HepG2 (cell line): ENCODE results near the gene HORMAD2. TPM values are rescaled to one million over a fixed set of nuclear protein-coding genes. Genes with fewer than 3 reads are reported as not detected.

Source experiments
- E2F2 ChIP-seq: sonication (generic); formaldehyde crosslinking; IDR thresholded peaks from 2 replicates; pipeline ENCODE4 v1.4.0; 2020; ENCODE audit warnings: missing genetic modification reagents, borderline replicate concordance
- E2F5 ChIP-seq: sonication (generic); formaldehyde crosslinking; conservative IDR thresholded peaks from 2 replicates; pipeline ENCODE4 v1.4.0; 2020; ENCODE audit warnings: missing genetic modification reagents
- REPIN1 ChIP-seq: sonication (generic); formaldehyde crosslinking; IDR thresholded peaks from 2 replicates; pipeline ENCODE4 v1.8.0; 2022; ENCODE audit warnings: missing genetic modification reagents, low read depth, mild to moderate bottlenecking, borderline replicate concordance
- ZFP90 ChIP-seq: sonication (generic); formaldehyde crosslinking; IDR thresholded peaks from 2 replicates; pipeline ENCODE4 v1.8.0; 2022; ENCODE audit warnings: missing genetic modification reagents, mild to moderate bottlenecking, inconsistent platforms, borderline replicate concordance
- ZNF12 ChIP-seq: sonication (generic); formaldehyde crosslinking; IDR thresholded peaks from 2 replicates; pipeline ENCODE4 v1.5.0; 2020; ENCODE audit warnings: missing genetic modification reagents
- ZNF138 ChIP-seq: sonication (generic); formaldehyde crosslinking; IDR thresholded peaks from 2 replicates; pipeline ENCODE4 v1.5.0; 2020; ENCODE audit warnings: mild to moderate bottlenecking, low read depth, missing genetic modification reagents
- ZNF33A ChIP-seq: sonication (generic); formaldehyde crosslinking; IDR thresholded peaks from 2 replicates; pipeline ENCODE4 v1.5.1; 2020; ENCODE audit warnings: missing genetic modification reagents, mild to moderate bottlenecking, moderate library complexity, borderline replicate concordance
- polyA plus RNA-seq, 8 experiments: library from polyadenylated mRNA; depleted of rRNA in 3 of 8; stranded (reverse) in 7 of 8; unstranded in 1 of 8; fragments of >200 nt; fragmentation: Illumina TruSeq in 4 of 8; extraction: Trizol in 4 of 8; gene quantifications; 2 replicates each; pipeline versions ENCODE4 v1.2.1 to v1.2.3, GENCODE V29; 2011 to 2016; ENCODE audit warnings: low read depth in 4 of 8, missing spikeins in 1 of 8, mixed read lengths in 1 of 8; ENCODE audit not compliant: insufficient read depth in 1 of 8
- total RNA-seq, 5 experiments: library from RNA; depleted of rRNA; stranded (reverse); fragments of >200 nt; fragmentation: Illumina TruSeq; extraction: Trizol; gene quantifications; 2 replicates each; pipeline ENCODE4 v1.2.3, GENCODE V29; 2016; ENCODE audit warnings: low read depth in 1 of 5
- TF ChIP-seq, protein P1 (sequence below): sonication (generic); formaldehyde crosslinking; IDR thresholded peaks from 2 replicates; pipeline ENCODE4 v1.5.0; 2020; ENCODE audit warnings: missing genetic modification reagents
- TF ChIP-seq, protein P2 (sequence below): sonication (generic); formaldehyde crosslinking; IDR thresholded peaks from 2 replicates; pipeline ENCODE4 v1.4.0; 2020; ENCODE audit warnings: missing genetic modification reagents, borderline replicate concordance
- TF ChIP-seq, protein P3 (sequence below): sonication (generic); formaldehyde crosslinking; IDR thresholded peaks from 2 replicates; pipeline ENCODE4 v1.5.1; 2020; ENCODE audit warnings: mild to moderate bottlenecking, missing genetic modification reagents, borderline replicate concordance
- TF ChIP-seq, protein P4 (sequence below): sonication (generic); formaldehyde crosslinking; IDR thresholded peaks from 2 replicates; pipeline ENCODE4 v1.4.0; 2020; ENCODE audit warnings: missing genetic modification reagents

Gene HORMAD2
- total and polyA plus RNA-seq, 2 of the 13 experiments (the other 11 are each of a cell fraction or from before 2014, with no cell fraction given), result not detected

DNA sequence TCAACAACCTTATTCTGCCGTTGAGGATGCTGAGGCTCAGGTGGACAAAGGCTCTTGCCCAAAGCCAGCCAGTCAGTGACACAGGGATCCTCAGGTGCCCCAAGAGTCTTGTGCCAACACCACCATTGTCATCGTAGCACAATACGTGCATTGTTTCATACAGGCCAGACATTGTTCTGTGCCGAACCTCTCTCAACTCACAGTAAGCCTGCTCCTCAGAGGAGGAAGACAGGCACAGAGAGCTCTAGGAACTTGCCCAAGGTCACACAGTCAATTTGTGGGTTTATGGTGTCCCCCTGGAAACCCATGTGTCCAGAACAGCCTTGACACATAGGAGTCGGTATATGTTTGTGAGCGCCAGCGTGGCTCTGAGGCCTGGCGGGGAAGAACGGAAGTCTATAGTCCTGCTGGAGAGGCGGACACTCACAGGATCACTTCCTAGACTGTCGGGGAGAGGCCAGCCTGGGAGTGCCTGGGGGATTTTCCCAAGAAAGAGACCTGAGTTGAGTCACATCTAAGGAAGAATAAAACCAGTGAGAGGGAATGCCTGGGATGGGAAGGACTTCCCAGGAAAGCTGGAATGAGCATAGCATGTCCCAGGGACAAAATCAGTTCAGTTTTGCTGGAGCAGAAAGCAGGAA is 146.0 kb downstream of the HORMAD2 start (continued):
- TF ChIP-seq E2F5 (CRISPR knock-in tag), result no peak
- TF ChIP-seq, protein P1, sequence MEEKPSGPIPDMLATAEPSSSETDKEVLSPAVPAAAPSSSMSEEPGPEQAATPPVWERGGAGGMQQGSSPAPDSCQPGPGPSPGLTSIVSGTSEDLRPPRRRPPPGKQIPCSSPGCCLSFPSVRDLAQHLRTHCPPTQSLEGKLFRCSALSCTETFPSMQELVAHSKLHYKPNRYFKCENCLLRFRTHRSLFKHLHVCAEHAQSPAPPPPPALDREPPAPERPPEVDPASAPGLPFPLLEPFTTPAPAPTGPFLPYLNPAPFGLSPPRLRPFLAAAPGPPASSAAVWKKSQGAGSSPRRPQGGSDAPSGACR (CRISPR knock-in tag), result no peak
- TF ChIP-seq, protein P2, sequence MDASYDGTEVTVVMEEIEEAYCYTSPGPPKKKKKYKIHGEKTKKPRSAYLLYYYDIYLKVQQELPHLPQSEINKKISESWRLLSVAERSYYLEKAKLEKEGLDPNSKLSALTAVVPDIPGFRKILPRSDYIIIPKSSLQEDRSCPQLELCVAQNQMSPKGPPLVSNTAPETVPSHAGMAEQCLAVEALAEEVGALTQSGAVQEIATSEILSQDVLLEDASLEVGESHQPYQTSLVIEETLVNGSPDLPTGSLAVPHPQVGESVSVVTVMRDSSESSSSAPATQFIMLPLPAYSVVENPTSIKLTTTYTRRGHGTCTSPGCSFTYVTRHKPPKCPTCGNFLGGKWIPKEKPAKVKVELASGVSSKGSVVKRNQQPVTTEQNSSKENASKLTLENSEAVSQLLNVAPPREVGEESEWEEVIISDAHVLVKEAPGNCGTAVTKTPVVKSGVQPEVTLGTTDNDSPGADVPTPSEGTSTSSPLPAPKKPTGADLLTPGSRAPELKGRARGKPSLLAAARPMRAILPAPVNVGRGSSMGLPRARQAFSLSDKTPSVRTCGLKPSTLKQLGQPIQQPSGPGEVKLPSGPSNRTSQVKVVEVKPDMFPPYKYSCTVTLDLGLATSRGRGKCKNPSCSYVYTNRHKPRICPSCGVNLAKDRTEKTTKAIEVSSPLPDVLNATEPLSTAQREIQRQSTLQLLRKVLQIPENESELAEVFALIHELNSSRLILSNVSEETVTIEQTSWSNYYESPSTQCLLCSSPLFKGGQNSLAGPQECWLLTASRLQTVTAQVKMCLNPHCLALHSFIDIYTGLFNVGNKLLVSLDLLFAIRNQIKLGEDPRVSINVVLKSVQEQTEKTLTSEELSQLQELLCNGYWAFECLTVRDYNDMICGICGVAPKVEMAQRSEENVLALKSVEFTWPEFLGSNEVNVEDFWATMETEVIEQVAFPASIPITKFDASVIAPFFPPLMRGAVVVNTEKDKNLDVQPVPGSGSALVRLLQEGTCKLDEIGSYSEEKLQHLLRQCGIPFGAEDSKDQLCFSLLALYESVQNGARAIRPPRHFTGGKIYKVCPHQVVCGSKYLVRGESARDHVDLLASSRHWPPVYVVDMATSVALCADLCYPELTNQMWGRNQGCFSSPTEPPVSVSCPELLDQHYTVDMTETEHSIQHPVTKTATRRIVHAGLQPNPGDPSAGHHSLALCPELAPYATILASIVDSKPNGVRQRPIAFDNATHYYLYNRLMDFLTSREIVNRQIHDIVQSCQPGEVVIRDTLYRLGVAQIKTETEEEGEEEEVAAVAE (CRISPR knock-in tag), result no peak
- no peak for TF ChIP-seq REPIN1 (CRISPR knock-in tag)
- TF ChIP-seq, protein P3, sequence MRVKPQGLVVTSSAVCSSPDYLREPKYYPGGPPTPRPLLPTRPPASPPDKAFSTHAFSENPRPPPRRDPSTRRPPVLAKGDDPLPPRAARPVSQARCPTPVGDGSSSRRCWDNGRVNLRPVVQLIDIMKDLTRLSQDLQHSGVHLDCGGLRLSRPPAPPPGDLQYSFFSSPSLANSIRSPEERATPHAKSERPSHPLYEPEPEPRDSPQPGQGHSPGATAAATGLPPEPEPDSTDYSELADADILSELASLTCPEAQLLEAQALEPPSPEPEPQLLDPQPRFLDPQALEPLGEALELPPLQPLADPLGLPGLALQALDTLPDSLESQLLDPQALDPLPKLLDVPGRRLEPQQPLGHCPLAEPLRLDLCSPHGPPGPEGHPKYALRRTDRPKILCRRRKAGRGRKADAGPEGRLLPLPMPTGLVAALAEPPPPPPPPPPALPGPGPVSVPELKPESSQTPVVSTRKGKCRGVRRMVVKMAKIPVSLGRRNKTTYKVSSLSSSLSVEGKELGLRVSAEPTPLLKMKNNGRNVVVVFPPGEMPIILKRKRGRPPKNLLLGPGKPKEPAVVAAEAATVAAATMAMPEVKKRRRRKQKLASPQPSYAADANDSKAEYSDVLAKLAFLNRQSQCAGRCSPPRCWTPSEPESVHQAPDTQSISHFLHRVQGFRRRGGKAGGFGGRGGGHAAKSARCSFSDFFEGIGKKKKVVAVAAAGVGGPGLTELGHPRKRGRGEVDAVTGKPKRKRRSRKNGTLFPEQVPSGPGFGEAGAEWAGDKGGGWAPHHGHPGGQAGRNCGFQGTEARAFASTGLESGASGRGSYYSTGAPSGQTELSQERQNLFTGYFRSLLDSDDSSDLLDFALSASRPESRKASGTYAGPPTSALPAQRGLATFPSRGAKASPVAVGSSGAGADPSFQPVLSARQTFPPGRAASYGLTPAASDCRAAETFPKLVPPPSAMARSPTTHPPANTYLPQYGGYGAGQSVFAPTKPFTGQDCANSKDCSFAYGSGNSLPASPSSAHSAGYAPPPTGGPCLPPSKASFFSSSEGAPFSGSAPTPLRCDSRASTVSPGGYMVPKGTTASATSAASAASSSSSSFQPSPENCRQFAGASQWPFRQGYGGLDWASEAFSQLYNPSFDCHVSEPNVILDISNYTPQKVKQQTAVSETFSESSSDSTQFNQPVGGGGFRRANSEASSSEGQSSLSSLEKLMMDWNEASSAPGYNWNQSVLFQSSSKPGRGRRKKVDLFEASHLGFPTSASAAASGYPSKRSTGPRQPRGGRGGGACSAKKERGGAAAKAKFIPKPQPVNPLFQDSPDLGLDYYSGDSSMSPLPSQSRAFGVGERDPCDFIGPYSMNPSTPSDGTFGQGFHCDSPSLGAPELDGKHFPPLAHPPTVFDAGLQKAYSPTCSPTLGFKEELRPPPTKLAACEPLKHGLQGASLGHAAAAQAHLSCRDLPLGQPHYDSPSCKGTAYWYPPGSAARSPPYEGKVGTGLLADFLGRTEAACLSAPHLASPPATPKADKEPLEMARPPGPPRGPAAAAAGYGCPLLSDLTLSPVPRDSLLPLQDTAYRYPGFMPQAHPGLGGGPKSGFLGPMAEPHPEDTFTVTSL, result no peak
- TF ChIP-seq ZFP90 (CRISPR knock-in tag), result no peak
- TF ChIP-seq ZNF138 (CRISPR knock-in tag), result no peak
- TF ChIP-seq, protein P4, sequence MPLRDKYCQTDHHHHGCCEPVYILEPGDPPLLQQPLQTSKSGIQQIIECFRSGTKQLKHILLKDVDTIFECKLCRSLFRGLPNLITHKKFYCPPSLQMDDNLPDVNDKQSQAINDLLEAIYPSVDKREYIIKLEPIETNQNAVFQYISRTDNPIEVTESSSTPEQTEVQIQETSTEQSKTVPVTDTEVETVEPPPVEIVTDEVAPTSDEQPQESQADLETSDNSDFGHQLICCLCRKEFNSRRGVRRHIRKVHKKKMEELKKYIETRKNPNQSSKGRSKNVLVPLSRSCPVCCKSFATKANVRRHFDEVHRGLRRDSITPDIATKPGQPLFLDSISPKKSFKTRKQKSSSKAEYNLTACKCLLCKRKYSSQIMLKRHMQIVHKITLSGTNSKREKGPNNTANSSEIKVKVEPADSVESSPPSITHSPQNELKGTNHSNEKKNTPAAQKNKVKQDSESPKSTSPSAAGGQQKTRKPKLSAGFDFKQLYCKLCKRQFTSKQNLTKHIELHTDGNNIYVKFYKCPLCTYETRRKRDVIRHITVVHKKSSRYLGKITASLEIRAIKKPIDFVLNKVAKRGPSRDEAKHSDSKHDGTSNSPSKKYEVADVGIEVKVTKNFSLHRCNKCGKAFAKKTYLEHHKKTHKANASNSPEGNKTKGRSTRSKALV, result no peak
- TF ChIP-seq E2F2 (CRISPR knock-in tag), result no peak
- TF ChIP-seq ZNF33A (CRISPR knock-in tag), result no peak
- no peak for TF ChIP-seq ZNF12
